ENCODE results near the gene CDH19.

The CDH19 gene, protein sequence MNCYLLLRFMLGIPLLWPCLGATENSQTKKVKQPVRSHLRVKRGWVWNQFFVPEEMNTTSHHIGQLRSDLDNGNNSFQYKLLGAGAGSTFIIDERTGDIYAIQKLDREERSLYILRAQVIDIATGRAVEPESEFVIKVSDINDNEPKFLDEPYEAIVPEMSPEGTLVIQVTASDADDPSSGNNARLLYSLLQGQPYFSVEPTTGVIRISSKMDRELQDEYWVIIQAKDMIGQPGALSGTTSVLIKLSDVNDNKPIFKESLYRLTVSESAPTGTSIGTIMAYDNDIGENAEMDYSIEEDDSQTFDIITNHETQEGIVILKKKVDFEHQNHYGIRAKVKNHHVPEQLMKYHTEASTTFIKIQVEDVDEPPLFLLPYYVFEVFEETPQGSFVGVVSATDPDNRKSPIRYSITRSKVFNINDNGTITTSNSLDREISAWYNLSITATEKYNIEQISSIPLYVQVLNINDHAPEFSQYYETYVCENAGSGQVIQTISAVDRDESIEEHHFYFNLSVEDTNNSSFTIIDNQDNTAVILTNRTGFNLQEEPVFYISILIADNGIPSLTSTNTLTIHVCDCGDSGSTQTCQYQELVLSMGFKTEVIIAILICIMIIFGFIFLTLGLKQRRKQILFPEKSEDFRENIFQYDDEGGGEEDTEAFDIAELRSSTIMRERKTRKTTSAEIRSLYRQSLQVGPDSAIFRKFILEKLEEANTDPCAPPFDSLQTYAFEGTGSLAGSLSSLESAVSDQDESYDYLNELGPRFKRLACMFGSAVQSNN

DNA sequence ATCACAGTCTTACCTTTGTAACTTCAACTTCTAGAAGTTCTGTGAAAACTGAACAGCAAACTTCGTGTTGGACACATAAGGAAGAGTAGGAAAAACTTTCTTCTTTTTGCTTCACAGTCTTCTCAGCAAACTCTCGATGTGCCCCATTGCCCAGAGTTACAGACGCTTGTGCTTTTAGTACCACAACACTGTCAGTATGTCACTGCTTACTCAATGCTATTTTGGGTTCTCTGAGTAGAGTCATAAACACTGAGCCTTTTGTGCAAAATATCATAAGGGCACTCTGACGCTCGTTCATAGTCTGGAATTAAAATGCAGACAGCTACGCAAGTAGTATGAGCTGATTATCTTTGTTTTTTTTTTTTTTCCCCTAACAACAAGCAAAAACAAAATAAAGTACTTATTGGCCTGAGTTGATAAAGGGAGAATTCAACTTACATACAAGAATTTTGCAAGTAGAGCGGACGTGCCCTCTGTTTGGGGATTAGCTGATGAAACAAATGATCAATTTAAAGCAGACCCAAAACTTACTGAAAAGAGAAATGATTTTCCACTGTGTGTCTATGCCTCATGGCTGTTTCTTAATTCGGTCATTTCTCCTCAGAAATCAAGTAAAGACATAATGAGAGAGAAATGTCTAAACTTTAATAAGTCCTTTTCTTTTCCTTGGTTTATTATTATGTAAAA lies at the start of gene CDH19:
TSS of gene CDH19 (minus strand) at position 150 of the 687 bp plus-strand sequence. CDS start 31,886 bp downstream, outside the sequence.
- no peak for FAIRE-seq

DNA sequence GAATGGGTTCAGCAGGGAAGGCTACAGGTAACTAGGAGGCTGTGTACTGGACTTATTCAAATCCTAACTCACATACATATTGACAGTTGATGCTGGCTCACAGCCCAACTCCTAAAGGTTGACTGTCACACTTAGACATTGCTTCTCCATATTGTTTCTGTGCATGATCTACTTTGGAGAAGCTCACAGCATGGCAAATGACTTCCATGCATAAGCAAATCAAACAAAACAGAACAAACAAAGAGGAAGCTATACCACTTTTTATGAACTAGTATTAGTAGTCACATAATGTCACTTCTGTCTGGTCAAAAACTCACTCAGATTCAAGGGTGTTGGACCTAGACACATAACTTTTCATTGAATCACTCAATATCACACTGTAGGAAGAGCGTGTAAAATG lies 43.8 kb upstream of the CDH19 start:
- no peak for FAIRE-seq

DNA sequence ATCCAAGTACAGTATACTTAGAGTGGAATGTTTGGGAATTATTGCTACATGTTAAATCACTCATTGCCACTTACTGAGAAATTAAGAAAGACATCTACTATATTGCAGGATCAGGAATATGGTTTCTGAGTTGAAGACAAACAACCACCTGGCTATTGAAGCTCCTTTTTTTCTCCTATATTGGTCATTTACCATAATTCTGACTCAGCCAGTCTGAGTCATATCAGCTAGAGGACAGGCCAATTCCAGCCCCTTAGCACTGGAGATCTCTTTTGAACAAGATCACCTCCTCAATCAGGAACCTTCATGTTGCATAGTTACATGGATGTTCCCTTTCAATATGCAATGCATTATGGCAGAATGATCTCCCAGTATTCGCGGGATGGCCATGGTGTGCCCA lies 42.7 kb upstream of the CDH19 start:
- FAIRE-seq, result no peak

DNA sequence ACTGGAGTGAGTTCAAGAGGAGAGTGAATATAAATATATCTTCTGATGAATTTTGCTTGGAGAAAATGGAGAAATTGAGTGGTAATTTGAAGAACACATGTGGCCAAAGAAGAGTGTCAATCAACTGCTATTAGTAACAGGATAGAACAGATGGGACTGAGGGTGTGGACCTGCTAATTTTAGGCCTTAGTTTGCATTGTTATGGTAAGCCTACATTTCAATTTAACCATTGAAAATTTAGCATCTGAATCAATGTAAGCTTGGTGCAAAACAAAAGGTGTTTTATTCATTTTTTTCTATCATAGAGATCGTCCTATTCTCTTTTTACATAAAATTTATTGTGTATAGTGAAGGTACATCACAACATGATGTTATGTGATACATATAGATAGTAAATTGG lies 42.1 kb upstream of the CDH19 start:
- FAIRE-seq, result no peak

DNA sequence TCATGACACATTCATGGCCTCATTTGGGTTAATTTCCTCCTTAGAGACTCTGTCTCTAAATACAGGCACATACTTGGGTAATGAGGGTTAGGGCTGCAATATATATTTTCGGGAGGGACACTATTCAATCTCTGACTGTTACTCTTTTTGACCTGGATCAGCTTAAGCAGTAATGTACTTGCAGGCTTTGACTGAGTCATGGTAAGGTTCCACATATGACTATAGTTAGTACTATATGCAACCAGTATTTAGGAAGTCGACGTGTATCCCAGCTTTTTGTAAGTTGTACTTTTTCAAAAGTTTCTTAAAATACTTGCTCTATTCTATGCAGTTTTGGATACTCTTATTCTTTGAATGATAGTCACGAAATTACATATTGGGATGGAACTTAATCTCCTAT lies 37.2 kb upstream of the CDH19 start:
- no peak for FAIRE-seq

DNA sequence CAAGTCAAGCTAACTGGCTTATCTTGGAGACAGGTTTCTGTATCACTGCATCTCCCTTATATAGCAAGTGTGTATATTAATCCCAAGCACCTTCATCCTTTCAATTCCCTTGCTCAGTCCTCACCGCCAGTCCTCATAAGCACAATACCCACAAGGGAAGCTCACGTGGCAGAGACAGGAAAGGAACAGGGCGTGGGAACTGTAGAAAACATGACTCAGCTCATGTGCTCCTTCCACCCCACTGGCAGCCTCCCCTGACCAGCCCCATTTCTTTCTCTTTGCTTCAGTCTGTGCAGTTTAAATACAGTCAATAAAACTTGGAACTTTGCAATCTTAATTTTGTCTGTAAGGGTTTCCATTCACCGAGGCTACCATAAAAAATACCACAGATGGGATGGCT lies 36.5 kb upstream of the CDH19 start:
- no peak for FAIRE-seq

DNA sequence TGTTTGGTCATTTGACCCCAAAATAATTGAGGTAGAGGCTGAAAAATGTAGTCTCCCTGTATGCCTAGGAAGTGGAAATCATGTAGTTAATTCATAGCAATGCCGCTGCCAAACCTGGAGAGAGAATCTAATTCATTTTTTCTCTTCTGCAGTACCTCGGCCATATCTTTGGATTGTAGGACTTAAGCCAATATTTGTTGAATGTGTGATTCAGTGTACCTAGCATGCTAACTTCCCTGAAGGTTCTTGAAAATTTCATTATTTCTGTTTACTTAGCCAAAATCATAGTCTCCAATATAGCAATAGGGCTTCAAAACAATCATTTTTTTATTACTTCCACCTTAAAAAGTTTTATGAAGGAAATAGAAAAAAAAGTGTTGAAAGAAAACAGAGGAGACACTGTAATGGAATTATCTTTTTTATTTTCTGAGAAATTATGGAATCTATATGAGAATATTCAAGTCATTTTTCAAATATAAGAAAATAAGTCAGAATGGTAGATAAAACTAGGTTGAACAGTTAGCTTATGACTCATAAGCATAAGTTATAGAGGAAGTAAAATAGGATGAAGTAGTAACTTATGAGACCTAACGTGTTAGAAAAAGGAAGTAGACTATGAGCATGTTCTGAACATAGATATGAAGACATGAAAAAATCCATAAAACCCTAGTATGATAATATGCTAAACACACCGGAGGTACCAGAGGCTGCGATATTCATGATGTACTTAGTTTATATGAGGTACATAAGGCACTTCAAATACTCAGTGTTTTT lies 35.2 kb upstream of the CDH19 start:
- no peak for FAIRE-seq

DNA sequence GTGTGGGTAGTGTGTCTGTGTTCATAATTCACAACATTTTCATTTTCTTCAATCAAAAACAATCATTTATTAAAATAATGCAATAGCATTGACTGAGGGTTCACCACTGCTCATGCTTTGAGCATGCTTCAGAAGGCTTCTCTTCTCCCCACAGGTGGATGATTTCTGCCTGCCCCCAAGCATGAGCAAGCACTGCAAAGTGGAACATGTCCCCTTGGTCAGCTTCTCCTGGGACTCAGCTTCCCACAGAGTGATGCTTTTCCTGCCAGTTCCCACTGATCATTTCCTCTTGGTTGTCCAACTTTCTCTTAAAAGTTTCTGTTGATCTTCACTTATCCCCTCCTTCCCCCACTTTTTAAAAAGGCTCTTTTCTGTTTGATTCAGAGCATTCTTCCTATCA lies 31.5 kb upstream of the CDH19 start:
- no peak for FAIRE-seq

DNA sequence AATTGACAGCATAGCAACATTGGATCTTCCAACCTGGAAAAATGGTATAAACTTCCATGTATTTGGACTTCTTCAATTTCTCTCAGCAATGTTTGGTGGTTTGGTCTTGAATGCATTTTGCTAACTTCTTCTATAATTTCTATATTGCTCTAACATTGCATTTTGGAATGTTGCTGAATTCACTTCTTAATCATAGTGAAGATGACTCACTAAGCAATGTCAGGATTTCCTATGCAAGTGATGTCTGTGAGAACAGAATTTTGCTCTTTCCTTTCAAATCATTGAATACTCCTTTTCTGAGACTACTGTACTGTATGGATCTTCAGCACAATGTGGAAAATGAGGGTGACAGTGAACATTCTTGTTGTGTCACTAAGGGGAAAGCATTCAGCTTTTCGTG lies 28.9 kb upstream of the CDH19 start:
- no peak for FAIRE-seq

DNA sequence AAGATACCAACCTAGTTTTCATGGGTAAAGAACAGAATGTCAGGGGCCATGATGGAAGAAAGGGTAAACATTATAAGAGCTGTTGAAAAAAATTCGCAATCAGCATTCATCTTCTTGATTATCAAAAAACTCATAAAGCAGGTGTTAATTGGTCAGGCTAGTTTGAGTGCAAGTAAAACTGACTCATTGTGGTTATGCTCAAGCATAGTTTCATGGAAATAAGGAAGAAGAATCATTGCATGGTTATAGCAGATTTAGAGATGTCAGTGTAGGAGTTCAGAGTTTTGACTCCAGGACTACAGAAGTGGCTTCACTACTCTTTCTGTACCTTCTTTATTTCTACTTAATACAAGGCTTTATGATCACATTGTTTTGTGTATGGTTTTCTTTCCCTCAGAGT lies 26.9 kb upstream of the CDH19 start:
- FAIRE-seq, result no peak

DNA sequence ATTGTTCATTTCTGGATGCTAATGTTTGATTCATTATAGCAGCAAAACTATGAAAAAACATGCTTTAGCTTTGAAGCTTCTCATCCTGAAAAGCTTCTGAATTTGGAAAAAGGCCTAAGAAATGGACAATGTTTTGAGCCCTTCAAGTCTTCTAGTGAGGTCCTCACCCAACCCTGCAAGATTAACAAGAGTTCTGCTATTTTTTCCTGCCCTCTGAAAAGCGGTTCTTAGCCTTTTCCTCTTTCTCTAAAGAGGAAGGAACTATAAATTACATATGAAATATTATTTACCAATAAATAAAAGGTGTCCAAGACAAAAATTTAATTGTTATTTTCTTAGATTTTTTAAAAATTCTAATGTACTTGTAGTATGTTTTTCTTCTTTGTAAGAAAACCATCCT lies 19.9 kb upstream of the CDH19 start:
- FAIRE-seq, result no peak

DNA sequence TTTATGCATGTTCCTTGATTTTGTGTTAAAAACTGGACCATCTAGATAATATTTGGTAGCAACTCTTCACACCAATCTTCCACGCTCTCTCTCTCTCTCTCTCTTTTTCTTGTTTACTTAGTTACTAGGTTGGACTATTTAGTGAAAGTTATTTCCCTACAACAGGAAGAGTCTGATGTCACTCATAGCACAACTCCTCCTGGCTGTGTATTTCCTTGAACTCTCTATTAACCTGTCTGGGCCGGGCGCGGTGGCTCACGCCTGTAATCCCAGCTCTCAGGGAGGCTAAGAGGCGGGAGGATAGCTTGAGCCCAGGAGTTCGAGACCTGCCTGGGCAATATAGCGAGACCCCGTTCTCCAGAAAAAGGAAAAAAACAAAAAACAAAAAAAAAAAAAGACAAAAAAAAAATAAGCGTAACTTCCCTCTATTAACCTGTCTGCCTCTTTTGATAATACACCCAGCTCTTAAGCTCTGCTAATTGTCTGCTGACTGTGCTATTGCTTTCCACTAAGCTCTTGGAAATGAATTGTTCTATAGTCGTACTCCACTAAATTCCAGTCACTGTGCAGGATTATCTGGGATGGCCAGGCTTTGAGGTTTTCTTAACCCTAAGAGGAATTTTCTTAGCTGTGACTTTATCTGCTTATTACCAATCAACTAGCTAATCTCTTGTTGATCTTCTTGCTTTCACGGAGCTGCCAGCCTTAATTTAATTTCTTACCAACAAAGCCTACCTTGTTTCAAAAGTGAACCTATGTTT lies 18.1 kb upstream of the CDH19 start:
- FAIRE-seq, result no peak

DNA sequence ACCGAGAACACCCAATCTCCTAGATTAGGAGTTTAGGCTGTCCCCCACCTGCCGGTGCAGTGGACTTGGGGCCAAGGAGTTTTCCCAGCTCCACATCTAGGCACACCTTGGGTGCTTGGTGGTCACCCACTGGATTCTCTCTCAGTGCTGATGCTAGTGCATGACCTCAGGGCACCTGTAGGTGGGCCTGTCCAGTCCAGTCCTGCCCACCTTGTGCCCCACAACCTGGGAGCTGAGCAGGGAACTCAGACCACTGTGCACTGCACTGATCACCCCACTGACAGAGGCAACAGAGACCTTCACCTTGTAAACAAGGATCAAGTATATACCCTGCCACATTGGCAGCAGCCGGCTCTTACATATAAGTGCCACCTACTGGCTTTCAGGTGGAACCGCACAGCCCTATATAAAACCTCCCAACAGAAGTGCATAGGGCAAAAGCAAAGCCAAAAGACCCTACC lies 12.7 kb upstream of the CDH19 start:
- FAIRE-seq, result no peak

DNA sequence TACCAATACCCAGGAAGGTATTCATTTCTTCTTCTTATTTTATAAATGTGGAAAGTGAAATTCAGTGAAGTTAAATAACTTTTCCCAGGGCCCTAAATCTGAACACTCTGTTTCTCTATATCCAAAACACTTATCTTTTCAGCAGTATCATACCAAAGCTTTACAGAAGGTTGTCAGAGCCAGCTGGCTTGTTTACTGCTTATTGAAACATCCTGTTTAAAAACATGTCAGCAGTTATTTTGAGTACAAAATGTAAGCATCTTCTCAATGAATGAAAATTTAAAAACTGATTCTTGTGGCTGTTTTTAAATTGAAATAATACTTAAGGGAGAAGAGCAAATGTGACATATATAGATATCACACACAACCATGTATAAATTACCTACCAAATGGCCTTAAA lies 11.3 kb upstream of the CDH19 start:
- FAIRE-seq, result no peak

DNA sequence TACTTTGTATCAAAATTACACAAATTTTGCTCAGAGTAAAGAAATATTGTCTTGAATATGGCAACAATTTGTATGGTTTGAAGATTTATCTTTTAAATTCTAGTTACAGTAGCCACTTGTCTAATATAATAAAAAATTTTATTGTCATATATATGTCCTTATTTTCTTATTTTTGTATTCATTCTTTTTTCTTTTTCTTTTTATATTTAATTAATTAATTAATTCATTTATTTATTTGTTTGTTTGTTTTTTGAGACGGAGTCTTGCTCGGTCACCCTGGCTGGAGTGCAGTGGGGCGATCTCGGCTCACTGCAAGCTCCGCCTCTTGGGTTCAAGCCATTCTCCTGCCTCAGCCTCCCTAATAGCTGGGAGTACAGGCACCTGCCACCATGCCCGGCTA lies 3.7 kb upstream of the CDH19 start:
- no peak for FAIRE-seq

DNA sequence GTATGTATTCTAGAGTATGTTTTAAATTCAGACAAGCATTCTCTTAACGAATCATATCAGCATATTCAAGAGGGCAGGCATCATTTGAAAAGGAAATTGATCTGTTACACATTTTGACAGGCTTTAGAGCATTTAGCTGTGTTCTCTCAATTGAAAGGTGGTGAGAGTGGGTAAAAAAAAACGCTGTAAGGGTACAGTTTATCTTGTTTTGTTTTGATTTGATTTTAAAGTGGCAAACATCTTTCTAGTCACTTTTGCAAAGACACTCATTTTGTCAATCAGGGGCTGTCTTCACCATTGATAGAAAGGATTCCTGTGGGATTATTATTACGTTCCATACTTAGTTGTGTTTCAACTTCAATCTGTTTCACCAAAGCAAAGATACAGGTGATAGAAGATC lies 2.2 kb downstream of the CDH19 start:
- no peak for FAIRE-seq

DNA sequence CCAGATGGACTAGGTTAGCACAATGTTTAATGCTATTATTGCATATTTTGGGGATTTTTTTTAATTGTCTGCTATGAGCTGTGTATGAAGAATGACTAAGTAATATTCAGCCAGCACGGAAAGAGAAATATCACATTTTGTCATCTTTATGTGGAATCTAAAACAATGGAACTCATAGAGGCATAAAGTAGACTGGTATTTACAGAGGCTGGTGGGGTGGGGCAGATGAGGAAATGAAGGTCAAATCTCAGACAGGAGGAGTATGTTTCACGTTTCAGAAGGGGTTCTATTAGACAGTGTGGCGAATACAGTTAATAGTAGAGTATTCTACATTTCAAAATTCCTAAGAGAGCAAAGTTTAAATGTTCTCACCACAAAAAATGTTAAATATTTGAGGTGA lies 4.7 kb downstream of the CDH19 start:
- FAIRE-seq, result no peak

DNA sequence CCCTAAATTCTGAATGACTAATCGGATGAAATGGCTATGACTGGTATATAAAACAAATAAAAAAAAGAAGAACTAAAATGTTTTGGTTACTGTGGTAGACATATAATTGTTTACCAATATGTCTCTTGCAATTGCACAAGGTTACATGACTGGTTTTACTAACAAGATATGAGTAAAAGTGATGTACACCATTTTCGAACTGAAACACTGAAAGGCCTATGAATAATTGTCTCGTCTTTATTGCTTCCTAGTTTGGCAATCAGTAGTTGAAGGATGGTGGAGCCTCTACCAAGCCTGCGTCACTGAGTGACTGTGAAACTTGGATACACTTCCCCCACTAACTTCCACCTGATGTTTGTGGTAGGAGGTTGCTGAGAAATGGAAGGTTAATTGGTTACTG lies 16.5 kb downstream of the CDH19 start:
- no peak for FAIRE-seq

DNA sequence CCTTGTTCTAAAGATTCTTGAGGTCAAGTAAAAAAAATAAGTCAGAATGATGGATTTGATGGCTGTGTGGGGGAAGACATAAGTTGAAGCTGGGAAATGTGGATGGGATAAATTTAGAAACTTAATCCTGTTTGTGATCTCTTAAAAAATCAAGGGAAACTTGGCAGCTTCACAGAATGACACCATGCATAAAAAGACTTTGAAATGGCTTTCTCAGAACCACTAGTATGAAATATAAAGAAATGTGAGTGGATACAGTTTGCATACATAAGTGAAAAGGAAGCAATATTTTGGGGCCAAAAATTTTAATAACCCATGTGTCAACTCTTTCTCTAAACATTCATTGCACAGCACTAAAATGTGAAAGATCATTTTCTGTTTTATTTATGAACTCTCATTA lies 21.7 kb downstream of the CDH19 start:
- no peak for FAIRE-seq

DNA sequence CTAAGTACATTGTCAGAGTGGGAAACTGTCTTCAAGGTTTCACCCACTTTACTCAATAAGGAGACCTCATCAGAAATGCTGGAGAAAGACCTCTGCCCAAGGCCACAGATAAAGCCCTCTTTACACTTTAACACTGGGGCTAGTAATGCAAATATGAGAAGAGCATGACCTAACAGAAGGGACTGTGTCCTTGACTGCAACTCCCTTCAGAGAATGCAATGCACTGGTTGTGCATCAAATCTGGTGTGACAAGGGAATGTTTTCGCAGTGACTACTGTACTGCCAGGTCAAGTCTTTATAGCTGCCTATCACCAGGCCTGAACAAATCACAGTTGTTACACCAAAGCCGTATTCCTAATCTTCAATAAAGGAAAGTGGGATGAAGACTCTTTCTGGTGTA lies 28.6 kb downstream of the CDH19 start:
- FAIRE-seq, result no peak

DNA sequence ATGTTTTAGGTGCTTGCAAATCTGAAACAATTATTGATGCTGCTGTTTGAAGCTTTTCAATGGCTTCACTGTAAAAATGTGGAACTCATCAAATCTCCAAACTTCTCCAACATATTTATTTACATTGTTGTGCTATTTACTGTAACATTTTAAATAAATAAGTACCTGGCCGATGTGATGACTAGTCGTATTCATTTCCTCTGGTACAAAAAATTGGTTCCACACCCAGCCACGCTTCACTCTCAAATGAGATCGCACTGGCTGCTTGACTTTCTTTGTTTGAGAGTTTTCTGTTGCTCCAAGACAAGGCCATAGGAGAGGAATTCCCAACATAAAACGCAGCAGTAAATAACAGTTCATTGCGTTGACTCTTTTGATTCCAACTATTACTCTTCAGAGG lies 32.0 kb downstream of the CDH19 start:
- no peak for FAIRE-seq

DNA sequence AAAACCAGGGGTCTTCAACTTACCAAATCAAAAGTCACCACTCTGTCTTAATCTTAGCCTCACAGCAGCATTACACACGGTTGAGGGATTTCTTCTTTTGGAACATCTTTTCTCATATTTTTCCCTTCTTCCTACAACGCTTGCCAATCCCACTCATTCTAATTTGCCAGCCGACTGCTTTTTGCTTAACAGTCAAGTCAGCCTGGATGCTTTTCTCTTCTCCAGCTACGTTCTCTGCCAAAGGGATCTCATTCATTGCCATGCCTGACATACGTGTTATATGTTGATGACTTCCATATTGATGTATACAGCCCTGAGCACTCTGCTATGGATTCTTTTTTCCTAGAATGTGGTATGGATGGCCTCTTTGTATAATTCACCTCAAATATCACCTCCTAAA lies 37.3 kb downstream of the CDH19 start:
- FAIRE-seq, result no peak

Data from endometrium (tissue), 2 donors.